CD4-positive, alpha-beta T cell treated with Interleukin-15 for 4 hours (primary cell): ENCODE measurements around the gene ISCA2.

Experiments
- DNase-seq: peaks from one replicate; pipeline ENCODE4 v3.0.0-alpha.2; 2020; ENCODE audit warnings: low spot score

Gene ISCA2

GRCh38 chr14:74483321-74483720, 10.2 kb upstream of the ISCA2 start:
- no peak for DNase-seq

GRCh38 chr14:74486164-74486563, 7.4 kb upstream of the ISCA2 start:
- no peak for DNase-seq

GRCh38 chr14:74488786-74489397, 4.7 kb upstream of the ISCA2 start:
- DNase-seq: peak; percentile 41

- DNase-seq: no peak
Observed at GRCh38 chr14:74490486-74490885, 3.1 kb upstream of the ISCA2 start.

- no peak for DNase-seq
Observed at GRCh38 chr14:74491956-74492775, 1.4 kb upstream of the ISCA2 start.

- no peak for DNase-seq
Observed at GRCh38 chr14:74492776-74493342, 706 bp upstream of the ISCA2 start, which contains the start of gene NPC2. Gene NPC2 (minus strand): TSS chr14:74493305. CDS start chr14:74493274, 31 bp downstream.

- DNase-seq: peak; percentile 75
Observed at GRCh38 chr14:74495356-74495755, 1.8 kb downstream of the ISCA2 start.

GRCh38 chr14:74500417-74501134, 7.0 kb downstream of the ISCA2 start:
- no peak for DNase-seq

- no peak for DNase-seq
Observed at GRCh38 chr14:74501135-74501614, 7.6 kb downstream of the ISCA2 start.

- DNase-seq: no peak
Observed at GRCh38 chr14:74501691-74502090, 8.1 kb downstream of the ISCA2 start.

- no peak for DNase-seq
Observed at GRCh38 chr14:74502236-74503019, 8.9 kb downstream of the ISCA2 start.

- DNase-seq: no peak
Observed at GRCh38 chr14:74503291-74503937, 9.8 kb downstream of the ISCA2 start.

GRCh38 chr14:74503938-74504335, 10.4 kb downstream of the ISCA2 start:
- no peak for DNase-seq

- DNase-seq: no peak
Observed at GRCh38 chr14:74504412-74504811, 10.8 kb downstream of the ISCA2 start.

- no peak for DNase-seq
Observed at GRCh38 chr14:74504874-74505720, 11.5 kb downstream of the ISCA2 start.

- no peak for DNase-seq
Observed at GRCh38 chr14:74505831-74506230, 12.3 kb downstream of the ISCA2 start.

GRCh38 chr14:74506411-74506851, 12.9 kb downstream of the ISCA2 start:
- DNase-seq: no peak

GRCh38 chr14:74507085-74507484, 13.5 kb downstream of the ISCA2 start:
- DNase-seq: no peak

GRCh38 chr14:74507840-74508239, 14.3 kb downstream of the ISCA2 start:
- DNase-seq: no peak

GRCh38 chr14:74508292-74508731, 14.7 kb downstream of the ISCA2 start:
- no peak for DNase-seq
